NCI-H2081 (cell line): ENCODE data around the gene PIM3.

Source experiments
- DNase-seq, 2 experiments: peaks; one replicate each; lab custom pipeline; 2025; lab: John Stamatoyannopoulos, UW

The PIM3 gene

DNA sequence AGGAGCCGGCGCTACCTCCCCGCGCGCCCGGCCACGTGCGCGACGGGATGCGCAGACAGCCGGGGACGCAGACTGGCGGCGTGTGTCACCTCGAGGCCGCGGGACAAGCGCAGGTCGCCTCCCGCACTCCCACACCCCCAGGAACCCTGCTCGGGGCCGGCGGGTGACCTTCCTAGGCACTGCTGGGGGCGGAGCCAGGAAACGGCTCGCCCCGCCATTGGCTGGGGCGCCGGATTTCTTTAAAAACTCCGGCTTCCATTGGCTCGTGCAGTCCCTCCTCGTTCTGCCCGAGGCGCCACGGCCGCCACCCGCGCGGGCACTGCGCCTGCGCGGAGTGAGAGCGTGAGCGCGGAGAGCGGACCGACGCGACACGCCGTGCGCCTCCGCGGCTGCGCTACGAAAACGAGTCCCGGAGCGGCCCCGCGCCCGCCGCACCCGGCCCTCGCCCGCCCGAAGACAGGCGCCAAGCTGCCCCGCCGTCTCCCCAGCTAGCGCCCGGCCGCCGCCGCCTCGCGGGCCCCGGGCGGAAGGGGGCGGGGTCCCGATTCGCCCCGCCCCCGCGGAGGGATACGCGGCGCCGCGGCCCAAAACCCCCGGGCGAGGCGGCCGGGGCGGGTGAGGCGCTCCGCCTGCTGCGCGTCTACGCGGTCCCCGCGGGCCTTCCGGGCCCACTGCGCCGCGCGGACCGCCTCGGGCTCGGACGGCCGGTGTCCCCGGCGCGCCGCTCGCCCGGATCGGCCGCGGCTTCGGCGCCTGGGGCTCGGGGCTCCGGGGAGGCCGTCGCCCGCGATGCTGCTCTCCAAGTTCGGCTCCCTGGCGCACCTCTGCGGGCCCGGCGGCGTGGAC is at the start of gene PIM3:
Gene PIM3 (plus strand): TSS at position 614 of the 846 bp plus-strand sequence. CDS start 176 bp downstream, at position 790.
- peak; percentile 91 to 95 for DNase-seq

DNA sequence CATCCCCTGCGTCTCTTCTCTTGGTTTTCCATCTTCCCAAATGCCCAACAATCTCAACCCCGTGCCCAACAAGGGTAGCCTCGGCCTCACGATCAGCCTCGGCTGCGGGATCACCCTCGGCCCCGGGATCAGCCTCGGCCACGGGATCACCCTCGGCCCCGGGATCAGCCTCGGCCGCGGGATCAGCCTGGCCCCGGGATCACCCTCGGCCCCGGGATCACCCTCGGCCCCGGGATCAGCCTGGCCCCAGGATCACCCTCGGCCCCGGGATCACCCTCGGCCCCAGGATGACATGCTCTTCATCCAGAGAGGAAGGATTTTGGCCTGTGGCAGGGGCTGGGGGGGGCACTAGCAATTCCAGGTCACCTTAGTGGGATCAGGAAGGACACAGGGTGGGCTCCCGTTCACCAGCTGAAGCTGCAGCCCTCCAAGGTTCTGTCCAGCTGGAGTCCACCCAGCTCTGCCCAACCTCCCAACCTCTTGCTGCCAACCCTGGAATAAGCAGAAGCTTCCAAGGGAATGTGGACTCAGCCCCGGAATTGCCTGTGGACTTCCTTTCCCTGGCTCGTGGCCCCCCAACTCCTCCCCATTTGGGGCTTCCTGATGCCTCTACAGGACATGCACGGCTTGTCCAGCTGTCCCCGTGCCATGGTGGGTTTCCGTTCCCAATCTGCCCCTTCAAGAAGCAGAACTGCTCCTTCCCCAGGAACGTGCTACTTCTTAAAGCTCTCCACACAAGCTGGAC is 48.5 kb upstream of the PIM3 start:
- DNase-seq: no peak

DNA sequence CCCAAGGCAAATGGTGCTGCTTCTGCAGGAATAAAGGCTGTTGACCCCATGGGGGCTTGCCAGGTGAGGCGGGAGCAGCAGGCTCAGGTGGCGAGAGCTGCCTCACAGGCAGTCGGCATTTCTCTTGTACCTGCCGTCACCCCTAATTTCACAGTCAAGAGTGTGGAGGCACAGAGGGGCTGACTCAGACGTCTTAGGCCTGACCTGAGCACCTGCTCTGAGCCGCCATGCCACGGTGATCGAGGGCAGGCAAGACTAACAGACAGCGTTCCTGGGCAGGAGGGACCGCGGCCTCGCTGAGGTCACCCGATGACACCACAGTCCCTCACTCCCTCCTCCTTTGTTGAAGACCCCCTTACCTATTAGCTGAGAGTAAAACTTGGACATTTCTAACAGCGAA is 47.5 kb upstream of the PIM3 start:
- no peak for DNase-seq

DNA sequence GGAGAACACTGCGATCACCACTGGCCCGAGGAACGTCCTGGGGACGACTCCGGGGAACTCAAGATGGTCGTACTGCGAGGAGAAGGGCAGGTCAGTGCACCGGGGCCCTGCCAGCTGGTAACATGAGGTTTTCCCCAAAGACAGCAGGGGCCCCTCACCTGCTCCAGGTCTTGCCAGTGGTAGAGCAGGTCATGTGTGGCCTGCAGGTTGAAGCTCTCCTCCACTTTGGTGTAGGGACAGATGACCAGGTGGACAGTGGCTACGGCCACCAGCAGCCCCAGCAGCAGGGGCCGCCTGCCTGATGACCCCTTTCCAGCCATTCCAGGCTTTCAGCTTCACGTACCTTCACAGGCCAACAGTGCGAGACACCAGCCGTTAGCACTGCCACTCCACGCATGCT is 47.1 kb upstream of the PIM3 start:
- no peak for DNase-seq

DNA sequence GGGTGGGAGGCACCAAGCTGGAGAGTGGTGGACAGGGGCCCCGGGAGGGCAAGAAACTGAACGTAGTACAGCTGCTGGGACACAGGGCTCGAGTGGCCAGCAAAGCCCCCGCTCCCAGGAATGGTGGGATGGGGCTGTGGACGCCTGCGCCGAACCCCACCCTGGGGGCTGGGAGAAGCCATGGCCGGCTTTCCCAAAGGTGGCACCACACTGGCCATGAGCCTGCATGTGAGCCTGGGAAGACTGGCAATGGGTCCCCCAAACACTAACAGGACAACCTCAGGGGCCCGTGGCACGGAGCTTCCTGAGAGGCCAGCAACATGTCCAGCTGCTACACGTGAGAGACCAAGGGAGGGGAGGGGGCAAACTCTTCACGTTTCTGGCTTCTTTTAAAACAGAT is 46.3 kb upstream of the PIM3 start:
- no peak for DNase-seq

DNA sequence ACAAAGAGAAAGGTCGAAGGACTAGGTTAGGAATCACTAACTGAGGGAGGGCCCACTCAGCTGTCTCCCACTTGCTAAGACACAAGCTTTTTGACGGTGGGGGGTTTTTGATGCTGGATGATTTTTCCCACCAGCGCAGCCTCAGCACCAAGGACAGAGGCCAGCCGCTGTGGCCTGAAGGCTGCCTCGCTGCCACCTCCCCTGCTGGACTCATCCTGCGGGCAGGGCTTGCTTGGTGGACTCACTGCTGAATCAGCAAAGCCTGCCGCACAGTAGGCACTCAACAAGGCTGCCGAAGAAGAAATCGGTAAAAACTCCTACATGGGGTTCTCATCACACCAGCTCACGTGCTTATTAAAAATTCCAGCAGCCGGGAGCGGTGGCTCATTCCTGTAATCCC is 45.0 kb upstream of the PIM3 start:
- no peak for DNase-seq

DNA sequence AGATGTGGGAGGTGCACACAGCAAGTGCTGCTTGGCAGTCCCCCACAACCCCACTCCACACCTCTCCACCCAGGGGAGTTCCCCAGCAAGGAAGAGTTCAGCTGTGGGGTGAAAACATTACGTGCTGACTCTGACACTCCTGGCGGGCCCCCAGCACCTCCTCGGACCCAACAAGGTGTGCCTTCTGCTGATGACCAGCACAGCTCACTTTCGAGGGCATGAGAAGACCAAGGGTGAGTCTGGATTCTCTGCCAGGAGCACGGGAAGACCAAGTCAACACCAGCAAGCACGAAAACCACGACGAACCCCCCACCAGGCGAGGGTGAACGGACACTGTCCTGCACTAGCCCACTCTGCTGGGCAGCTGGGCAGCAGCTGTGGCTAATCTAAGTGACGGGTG is 43.7 kb upstream of the PIM3 start:
- DNase-seq: no peak

DNA sequence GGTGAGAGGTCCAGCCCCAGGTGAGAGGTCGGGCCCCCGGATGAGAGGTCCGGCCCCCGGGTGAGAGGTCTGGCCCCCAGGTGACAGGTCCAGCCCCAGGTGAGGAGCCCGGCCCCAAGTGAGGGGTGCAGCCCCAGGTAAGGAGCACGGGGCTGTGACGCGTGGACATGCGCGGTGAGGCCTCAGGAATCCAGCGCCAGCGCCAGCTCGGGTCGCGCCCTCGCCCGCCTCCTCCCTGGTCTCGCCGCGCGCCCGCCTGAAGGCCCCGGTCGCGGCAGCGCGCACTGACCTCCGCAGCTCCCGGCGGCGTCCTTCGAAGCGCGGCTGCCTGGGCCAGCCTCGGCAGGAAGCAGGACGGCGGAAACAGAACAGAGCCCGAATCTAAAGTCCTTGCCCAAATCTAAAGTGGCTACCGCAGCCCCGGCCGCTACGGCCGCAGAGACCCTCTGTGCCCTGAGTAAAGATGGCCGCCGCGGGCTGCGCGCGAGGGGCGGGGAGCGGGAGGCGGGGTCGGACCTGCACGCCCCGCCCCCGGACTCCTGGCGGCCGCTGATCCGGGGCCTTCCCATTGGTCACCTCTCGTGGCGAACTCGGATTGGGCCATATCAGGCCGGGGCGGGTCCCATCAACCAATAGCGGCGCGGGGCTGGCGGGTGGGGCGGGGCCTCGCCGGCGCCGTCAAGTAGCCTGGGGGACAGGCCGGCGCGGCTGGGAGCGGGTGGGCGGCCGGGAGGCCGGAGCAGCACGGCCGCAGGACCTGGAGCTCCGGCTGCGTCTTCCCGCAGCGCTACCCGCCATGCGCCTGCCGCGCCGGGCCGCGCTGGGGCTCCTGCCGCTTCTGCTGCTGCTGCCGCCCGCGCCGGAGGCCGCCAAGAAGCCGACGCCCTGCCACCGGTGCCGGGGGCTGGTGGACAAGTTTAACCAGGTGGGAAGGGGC is 42.3 kb upstream of the PIM3 start, which contains the start of the genes ALG12 and CRELD2:
Gene ALG12 (minus strand): TSS at position 465 of the 937 bp plus-strand sequence. CDS start 4,673 bp downstream, outside the sequence.
Gene CRELD2 (plus strand): TSS at position 661 of the 937 bp plus-strand sequence. CDS start 136 bp downstream, at position 797.
- peak; percentile 87 to 90 for DNase-seq

DNA sequence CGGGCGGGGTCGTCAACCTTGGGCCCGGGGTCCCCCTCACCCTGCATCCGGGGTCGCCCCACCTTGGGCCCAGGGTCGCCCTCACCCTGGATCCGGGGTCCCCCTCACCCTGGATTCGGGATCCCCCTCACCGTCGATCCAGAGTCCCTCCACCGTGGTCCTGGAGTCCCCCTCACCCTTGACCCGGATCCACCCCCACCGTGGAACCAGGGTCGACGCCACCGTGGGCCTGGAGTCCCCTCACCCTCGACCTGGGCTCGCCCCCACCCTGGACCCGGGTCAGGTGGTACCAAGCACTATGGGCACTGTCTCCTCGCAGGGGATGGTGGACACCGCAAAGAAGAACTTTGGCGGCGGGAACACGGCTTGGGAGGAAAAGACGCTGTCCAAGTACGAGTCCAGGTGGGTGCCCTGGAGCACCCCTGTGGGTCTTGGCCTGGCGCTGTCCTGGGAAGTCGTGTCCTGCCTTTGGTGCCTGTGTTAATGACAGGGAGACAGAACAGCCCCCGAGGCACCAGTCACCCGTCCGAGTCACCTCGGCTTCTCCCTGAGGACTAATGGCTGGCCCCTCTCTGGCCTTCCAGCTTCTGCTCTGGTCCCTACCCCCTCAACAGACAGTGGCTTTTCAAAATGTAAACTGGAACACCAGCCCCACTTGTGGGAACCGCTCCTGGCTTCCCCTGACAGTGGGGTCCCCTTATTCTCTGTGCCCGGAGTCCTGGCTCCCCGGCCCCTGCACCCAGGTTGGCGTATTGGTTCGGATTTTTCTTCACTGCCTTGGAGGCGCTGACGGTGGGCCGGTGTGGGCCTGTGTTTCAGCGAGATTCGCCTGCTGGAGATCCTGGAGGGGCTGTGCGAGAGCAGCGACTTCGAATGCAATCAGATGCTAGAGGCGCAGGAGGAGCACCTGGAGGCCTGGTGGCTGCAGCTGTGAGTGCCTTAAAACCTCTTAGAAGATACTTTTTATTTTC is 41.4 kb upstream of the PIM3 start:
- no peak for DNase-seq

DNA sequence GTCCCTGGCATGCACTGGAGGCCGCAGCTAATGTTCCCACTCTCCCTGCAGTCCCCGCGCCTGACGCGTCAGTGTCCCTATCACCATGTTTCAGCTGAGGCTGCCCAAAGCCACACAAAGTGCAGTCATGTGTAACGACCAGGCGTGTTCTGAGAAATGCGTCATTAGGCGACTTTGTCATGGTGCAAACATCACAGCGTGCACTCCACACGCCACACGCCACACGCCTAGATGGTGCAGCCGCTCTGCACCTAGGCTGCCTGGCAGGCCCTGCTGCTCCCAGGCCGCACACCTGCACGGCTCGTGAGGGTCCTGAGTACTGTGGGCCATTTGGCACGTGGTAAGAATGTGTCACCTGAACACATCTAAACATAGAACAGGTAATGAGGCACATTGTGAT is 39.7 kb upstream of the PIM3 start:
- DNase-seq: no peak

DNA sequence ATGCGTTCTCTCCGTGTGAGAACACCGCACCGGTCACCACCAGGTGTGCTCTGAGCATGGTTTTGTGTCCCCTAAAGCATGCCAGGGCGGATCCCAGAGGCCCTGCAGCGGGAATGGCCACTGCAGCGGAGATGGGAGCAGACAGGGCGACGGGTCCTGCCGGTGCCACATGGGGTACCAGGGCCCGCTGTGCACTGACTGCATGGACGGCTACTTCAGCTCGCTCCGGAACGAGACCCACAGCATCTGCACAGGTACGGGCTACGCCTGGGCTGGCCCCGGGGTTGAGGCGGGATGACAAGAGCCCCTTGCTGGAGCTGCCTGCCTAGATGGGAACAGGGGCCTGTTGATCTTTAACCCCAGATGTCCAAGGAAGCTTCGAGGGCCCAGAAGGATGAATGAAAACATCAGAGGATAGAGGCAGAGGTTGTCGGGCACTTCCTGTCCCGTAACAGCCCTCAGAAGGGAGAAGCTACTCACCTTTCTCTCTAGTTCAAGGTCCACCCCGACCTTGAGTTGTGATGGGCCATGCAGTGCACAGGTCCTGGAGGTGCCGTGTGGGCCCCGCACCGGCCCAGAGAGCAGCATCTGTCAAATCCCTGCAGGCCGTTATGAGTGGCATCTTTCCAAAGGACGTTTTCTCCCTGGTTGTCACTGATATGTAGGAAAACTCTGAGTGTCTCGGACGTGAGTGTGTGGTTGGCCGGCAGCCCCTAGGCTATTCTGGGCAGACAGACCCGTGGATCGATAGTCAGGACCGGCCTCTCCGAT is 38.9 kb upstream of the PIM3 start:
- no peak for DNase-seq

DNA sequence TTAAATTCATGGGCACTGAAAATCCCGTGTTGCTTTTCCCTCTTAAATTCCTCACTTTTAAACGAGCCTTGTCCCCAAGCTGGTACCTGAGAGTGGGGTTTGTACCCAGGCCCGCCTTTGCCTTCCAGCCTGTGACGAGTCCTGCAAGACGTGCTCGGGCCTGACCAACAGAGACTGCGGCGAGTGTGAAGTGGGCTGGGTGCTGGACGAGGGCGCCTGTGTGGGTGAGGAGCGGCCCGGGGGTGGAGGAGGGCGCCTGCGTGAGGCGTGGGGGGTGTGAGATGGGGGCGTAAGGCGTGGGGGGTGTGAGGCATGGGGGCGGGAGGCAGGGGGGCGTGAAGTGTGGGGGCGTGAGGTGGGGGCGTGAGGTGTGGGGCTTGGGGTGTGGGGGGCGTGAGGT is 38.1 kb upstream of the PIM3 start:
- DNase-seq: no peak

DNA sequence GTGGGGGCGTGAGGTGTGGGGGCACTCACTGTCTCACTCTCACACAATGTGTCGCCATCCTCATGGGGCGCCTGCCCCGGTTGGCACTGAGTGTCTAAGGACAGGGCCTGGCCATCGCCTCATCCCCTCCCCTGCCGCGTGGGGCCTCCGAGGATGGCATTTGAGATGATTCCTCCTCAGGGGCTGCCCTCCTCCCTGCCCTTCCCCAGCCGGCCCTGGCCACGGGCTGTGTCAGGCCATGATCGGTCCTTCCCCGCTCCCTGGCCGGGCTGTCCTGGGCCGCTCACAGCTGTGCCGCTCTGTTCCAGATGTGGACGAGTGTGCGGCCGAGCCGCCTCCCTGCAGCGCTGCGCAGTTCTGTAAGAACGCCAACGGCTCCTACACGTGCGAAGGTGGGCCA is 37.6 kb upstream of the PIM3 start:
- DNase-seq: no peak

DNA sequence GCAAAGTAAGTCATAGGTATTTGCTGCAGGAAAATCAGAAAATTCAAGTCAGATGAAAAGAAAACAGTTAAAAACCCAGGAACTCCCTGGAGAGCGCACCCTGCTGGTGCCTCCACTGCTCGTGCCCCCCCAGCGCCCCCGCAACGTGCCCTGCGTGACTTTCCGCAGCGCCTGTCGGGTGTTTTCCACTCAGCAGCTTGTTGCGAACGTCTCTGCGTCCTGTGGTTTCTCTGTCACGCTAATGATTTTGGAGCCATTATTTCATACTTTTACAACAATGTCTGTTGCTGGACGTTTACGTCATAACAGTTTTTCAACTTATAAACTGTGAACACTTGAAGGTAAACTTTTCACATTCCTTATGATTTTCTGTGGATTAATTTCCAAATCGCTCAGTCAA is 37.1 kb upstream of the PIM3 start:
- no peak for DNase-seq

DNA sequence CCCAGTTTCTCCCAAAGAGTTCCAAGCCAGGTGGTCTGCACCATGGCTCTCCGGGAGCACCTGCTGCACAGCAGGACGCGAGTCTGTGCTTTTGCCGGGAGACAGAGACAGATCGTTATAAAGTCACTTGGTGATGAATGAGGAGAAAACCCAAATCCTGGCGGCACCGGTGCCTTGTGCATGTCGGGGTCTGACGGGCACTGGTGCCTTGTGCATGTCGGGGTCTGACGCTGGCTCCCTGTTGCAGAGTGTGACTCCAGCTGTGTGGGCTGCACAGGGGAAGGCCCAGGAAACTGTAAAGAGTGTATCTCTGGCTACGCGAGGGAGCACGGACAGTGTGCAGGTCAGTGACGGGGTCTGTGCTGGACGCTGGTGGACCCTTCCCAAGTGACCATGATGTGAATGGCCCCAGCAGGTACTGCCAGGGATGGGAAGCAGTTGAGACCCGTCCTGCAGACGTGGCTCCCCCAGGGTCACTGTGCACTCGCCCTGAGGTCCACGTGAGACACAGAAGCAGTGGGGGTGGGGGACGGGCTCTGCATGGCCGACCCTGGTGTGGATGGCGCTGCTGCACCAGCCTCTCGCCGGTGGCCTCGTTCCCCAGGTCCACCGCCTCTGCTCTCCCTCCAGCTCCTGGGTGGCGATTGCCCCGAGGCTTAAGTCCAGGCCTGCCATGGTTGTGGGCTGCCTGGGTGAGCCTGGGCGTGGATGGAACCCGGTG is 36.3 kb upstream of the PIM3 start:
- no peak for DNase-seq

DNA sequence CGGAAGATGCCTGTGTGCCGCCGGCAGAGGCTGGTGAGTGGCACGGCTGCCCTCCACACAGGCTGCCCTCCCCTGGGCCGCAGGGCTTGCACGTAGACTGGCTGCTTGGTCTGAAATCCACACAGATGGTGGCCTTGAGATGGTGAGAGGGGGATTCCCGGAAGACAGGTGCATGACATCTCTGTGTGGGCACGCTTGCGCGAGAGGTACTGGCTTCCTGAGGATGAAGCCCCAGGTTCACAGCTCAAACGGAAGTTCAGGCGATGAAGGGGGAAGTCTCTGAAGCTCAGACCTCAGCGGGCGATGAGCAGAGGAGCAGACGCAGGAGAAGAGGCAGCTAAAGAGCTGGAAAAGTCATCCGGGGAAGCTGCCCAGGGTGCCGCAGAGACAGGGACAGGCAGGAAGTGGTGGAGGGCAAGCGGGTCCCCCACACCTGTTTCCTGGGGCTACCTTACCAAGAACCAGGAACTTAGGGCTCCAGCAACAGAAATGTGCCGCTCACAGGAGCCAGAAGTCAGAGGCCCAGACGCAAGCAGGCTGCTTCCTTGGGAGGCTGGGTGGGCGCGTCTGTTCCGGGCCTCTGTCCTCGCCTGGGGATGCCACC is 34.9 kb upstream of the PIM3 start:
- DNase-seq: no peak

DNA sequence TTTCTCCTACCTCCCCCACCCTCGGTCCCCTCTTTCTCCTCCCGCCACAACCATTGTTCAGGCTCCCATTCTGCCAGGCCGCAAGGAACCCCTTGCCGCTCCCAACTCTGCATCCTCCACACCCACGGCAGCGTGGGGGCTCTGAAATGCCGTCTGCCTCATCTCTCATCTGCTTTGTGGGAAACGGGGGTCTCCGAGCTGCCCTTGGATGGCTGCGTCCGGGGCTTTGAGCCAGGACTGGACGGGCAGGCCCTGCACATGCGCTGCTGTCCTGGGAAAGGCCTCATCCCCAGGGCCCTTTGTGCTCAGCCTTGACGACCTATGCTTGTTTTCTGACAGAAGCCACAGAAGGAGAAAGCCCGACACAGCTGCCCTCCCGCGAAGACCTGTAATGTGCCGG is 33.7 kb upstream of the PIM3 start:
- DNase-seq: no peak

DNA sequence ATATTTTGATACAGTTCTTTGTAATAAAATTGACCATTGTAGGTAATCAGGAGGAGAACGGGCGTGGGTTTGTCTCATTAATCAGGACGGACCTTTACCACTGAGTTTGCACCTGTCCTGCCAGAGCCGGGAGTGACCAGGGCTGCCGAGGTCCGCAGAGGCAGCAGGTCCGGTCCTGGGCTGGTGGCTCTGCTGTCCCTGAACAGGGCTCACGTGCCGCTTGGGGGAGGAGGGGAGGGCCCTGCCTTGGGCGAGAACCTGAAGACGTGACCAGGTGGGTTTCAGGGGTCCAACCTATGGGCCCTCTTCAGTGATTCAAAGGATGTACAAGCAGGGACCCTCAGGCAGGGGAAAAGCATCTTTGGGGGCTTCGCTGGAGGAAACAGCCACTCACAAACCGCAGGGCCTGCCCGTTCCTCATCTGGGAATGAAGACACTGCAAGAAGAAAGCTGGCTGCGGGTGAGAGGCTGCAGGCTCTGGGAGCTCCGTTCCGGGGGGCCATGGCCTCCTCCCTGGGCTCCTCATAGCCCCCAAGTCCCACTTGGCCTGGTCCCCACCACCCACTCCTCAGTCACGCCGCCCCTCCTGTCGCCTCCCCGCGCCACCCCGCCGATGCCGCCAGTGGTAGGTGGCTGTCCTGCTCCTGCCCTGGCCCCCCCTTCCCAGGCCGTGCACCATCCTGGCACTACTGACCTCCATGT is 32.9 kb upstream of the PIM3 start:
- DNase-seq: no peak

DNA sequence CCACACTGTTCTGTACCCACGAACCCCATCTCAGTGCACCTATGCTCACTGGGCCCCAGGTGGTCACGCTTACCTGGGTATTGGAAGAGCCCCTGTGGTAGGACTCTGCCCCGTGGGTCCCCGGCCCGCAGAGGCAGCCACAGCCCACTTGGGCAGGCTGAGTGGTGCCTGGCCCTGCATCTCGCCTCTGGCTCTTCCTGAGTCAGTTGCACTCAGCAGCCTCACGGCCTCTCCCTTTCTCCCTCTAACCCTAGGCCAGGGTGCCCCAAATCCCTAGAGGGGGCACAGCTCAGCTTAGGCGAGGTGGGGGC is 32.4 kb upstream of the PIM3 start:
- DNase-seq: no peak
